Stimulated activated CD4-positive, alpha-beta T cell treated with anti-CD3 and anti-CD28 coated beads, TNF-alpha, amount 100 ng/mL, for 24 hours (primary cell): ENCODE data around the gene NEU2.

ENCODE experiments used
- DNase-seq, 3 experiments: peaks; one replicate each; pipeline ENCODE4 v3.0.0-alpha.2; 2020; ENCODE audit warnings: low read depth in 3 of 3

Gene NEU2

GRCh38 chr2:233076749-233077148, 44.3 kb downstream of the NEU2 start:
- DNase-seq = no peak

GRCh38 chr2:233079473-233079877, 47.0 kb downstream of the NEU2 start:
- DNase-seq = no peak

GRCh38 chr2:233079953-233080835, 47.7 kb downstream of the NEU2 start:
- DNase-seq = no peak

GRCh38 chr2:233080836-233081229, 48.4 kb downstream of the NEU2 start:
- no peak for DNase-seq

GRCh38 chr2:233081232-233081730, 48.8 kb downstream of the NEU2 start:
- peak in 1 of 3 experiments; percentile 64 for DNase-seq

GRCh38 chr2:233081731-233082221, 49.3 kb downstream of the NEU2 start:
- no peak for DNase-seq

- no peak for DNase-seq
These were observed 49.9 kb downstream of the NEU2 start for GRCh38 chr2:233082222-233082930.

- DNase-seq = no peak
These were observed 50.7 kb downstream of the NEU2 start for GRCh38 chr2:233082931-233083755.

GRCh38 chr2:233083782-233084181, 51.3 kb downstream of the NEU2 start:
- no peak for DNase-seq

GRCh38 chr2:233084488-233084887, 52.0 kb downstream of the NEU2 start:
- no peak for DNase-seq
